Stimulated activated CD4-positive, alpha-beta T cell treated with anti-CD3 and anti-CD28 coated beads, Interleukin-1b, Interleukin-23, amount 100 ng/mL, for 48 hours (primary cell): ENCODE results near the gene SPPL2C.

Experiments used
- DNase-seq: peaks from one replicate; pipeline ENCODE4 v3.0.0-alpha.2; 2020

SPPL2C gene

GRCh38 chr17:45889579-45889978 lies 44.9 kb downstream of the SPPL2C start:
- no peak for DNase-seq

- no peak for DNase-seq
Observed at GRCh38 chr17:45893725-45894021, 49.0 kb downstream of the SPPL2C start.

- peak; percentile 78 for DNase-seq
Observed at GRCh38 chr17:45894022-45894784, 49.5 kb downstream of the SPPL2C start, which contains the start of gene MAPT. TSS of gene MAPT (plus strand) at chr17:45894554. CDS start at chr17:45962338, 67,784 bp downstream.

- no peak for DNase-seq
Observed at GRCh38 chr17:45895304-45895968, 50.8 kb downstream of the SPPL2C start.

- no peak for DNase-seq
Observed at GRCh38 chr17:45895969-45896785, 51.5 kb downstream of the SPPL2C start.
